Spinal cord (tissue), 4 donors: Measurements from ENCODE around the gene MED31. TPM values are rescaled to one million over a fixed set of nuclear protein-coding genes. Genes with fewer than 3 reads are reported as not detected.

Source experiments
- polyA plus RNA-seq, 2 donors: library from polyadenylated mRNA; unstranded; fragments of 120-200 nt; gene quantifications; one replicate each; pipeline ENCODE4 v1.2.1, GENCODE V29; 2013; ENCODE audit not compliant: insufficient read length in 2 of 2
- small RNA-seq: library from RNA; depleted of rRNA; stranded (forward); fragments of <200 nt; gene quantifications from one replicate; pipeline ENCODE3, GENCODE V24; 2014; ENCODE audit warnings: low replicate concordance
- total RNA-seq, 2 donors: library from RNA; depleted of rRNA in 1 of 2; stranded (reverse); fragments of 120-200 nt in 1 of 2; fragments of >200 nt in 1 of 2; gene quantifications; one replicate each; pipeline versions ENCODE4 v1.2.3 to v1.2.4, GENCODE V29; 2013 to 2014

Gene MED31
- total and polyA plus RNA-seq, 4 donors, result 15.8 to 27.6 (median 23.1) TPM

Small RNAs within 50 kb of the gene (small RNA-seq; reads per million reads assigned to genes)
- gene MIR4520-1 (not detected), gene RNA5SP435 (0.06 reads per million)

Other genes starting within 250 kb of the MED31 start
- gene AIPL1, start 216.5 kb downstream of the MED31 start, total RNA-seq, result under 1 TPM in 1 of 2 donors, not detected in 1; 0.22 TPM
- under 1 TPM; 0.14 to 0.16 TPM for gene AIPL1, start 216.5 kb downstream of the MED31 start, polyA plus RNA-seq
- gene PIMREG, start 207.2 kb downstream of the MED31 start, total RNA-seq, result 10 to 100 TPM; 12.1 to 13.2 TPM
- 10 to 100 TPM; 23.0 to 23.7 TPM for gene PIMREG, start 207.2 kb downstream of the MED31 start, polyA plus RNA-seq
- 10 to 100 TPM in 1 of 2 donors, 1 to 10 TPM in 1; 7.3 to 12.4 TPM for gene PITPNM3, start 95.0 kb downstream of the MED31 start, total RNA-seq
- gene PITPNM3, start 95.0 kb downstream of the MED31 start, polyA plus RNA-seq, result 10 to 100 TPM; 21.3 to 21.6 TPM
- 10 to 100 TPM; 19.0 to 28.0 TPM for gene KIAA0753, start 10.9 kb downstream of the MED31 start, total RNA-seq
- 10 to 100 TPM; 23.2 to 23.8 TPM for gene KIAA0753, start 10.9 kb downstream of the MED31 start, polyA plus RNA-seq
- gene TXNDC17, start 10.5 kb downstream of the MED31 start, total RNA-seq, result 10 to 100 TPM; 23.6 to 66.7 TPM
- gene TXNDC17, start 10.5 kb downstream of the MED31 start, polyA plus RNA-seq, result 10 to 100 TPM; 67.7 to 71.6 TPM
- gene C17orf100, start 157 bp upstream of the MED31 start, total RNA-seq, result 1 to 10 TPM; 2.2 to 2.6 TPM
- gene C17orf100, start 157 bp upstream of the MED31 start, polyA plus RNA-seq, result 10 to 100 TPM; 14.2 to 18.4 TPM
- 1 to 10 TPM in 1 of 2 donors, under 1 TPM in 1; 0.69 to 1.3 TPM for gene SLC13A5, start 61.8 kb upstream of the MED31 start, total RNA-seq
- gene SLC13A5, start 61.8 kb upstream of the MED31 start, polyA plus RNA-seq, result 10 to 100 TPM; 11.4 to 14.6 TPM
- 10 to 100 TPM; 16.7 to 30.2 TPM for gene XAF1, start 104.4 kb upstream of the MED31 start, total RNA-seq
- 10 to 100 TPM in 1 of 2 donors, 1 to 10 TPM in 1; 9.8 to 17.3 TPM for gene XAF1, start 104.4 kb upstream of the MED31 start, polyA plus RNA-seq
- under 1 TPM in 1 of 2 donors, not detected in 1; 0.33 TPM for gene FBXO39, start 124.6 kb upstream of the MED31 start, total RNA-seq
- under 1 TPM in 1 of 2 donors, not detected in 1; 0.63 TPM for gene FBXO39, start 124.6 kb upstream of the MED31 start, polyA plus RNA-seq
- 10 to 100 TPM in 1 of 2 donors, 1 to 10 TPM in 1; 2.9 to 18.6 TPM for gene TEKT1, start 180.1 kb upstream of the MED31 start, total RNA-seq
- gene TEKT1, start 180.1 kb upstream of the MED31 start, polyA plus RNA-seq, result 10 to 100 TPM in 1 of 2 donors, 1 to 10 TPM in 1; 8.3 to 11.9 TPM